HCT116 (cell line): Measurements from ENCODE around the gene PTGES2. TPM values are rescaled to one million over a fixed set of nuclear protein-coding genes. Genes with fewer than 3 reads are reported as not detected.

Source experiments
- ATAC-seq: fragments of 200-7000 bp; cut with Tn5 transposase; 2 replicates; pipeline ENCODE4 v1.9.1; 2020; ENCODE audit warnings: mild to moderate bottlenecking, moderate library complexity
- BruUV-seq: library from RNA; stranded (reverse); fragments of 400-500 nt; replicated peaks from 2 replicates; lab custom pipeline; 2021; lab: Mats Ljungman, UMichigan
- CTCF ChIA-PET: fragments of 300-600 bp; sonication (Branson Sonifier 250); formaldehyde crosslinking; loops from one replicate; lab custom pipeline; 2021; ENCODE audit warnings: antibody characterized with exemption; lab: Charles Lee
- POLR2A ChIA-PET: fragments of 300-600, 350-600 bp; sonication (Branson Sonifier 250); formaldehyde crosslinking; loops from one replicate; lab custom pipeline; 2021; ENCODE audit warnings: antibody characterized with exemption; lab: Charles Lee
- RAD21 ChIA-PET, 2 experiments: fragments of 300-600 bp; sonication (Branson Sonifier 250); formaldehyde crosslinking; loops; one replicate each; lab custom pipeline; 2023; ENCODE audit warnings: low total read pairs in 2 of 2; ENCODE audit not compliant: uncharacterized antibody in 2 of 2, unreplicated experiment in 2 of 2, low non-redundant PET in 1 of 2; lab: Charles Lee
- DNase-seq: peaks from one replicate; pipeline ENCODE4 v3.0.0-alpha.2; 2010; ENCODE audit warnings: low read depth, low spot score
- H2AFZ ChIP-seq: fragments of 200-600 bp; shearing (Covaris generic), sonication (generic); 2 replicates; pipeline ENCODE4 v1.6.1; 2017; ENCODE audit warnings: low read depth, mixed run types, mixed read lengths, antibody characterized with exemption, low read length; ENCODE audit not compliant: poor library complexity, severe bottlenecking
- H3K27ac ChIP-seq: 2 replicates; pipeline ENCODE4 v1.5.1; 2012; ENCODE audit warnings: low read depth, low read length
- H3K27me3 ChIP-seq: fragments of 200-600 bp; sonication (generic); 2 replicates; pipeline ENCODE4 v1.6.1; 2016; ENCODE audit warnings: mixed run types, low read length, mixed read lengths; ENCODE audit not compliant: insufficient read depth
- H3K36me3 ChIP-seq, 2 experiments: fragments of 200-500 bp in 1 of 2; fragments of 200-600 bp in 1 of 2; sonication (Bioruptor generic) in 1 of 2; sonication (generic) in 1 of 2; 2 replicates each; pipeline versions ENCODE4 v1.5.1 to v1.6.1; 2014 to 2016; ENCODE audit warnings: low read length in 2 of 2, inconsistent platforms in 1 of 2, mixed read lengths in 1 of 2, mixed run types in 1 of 2; ENCODE audit not compliant: insufficient read depth in 2 of 2, control insufficient read depth in 1 of 2
- H3K4me1 ChIP-seq, 2 experiments: fragments of 200-600 bp in 1 of 2; sonication (generic) in 1 of 2; 2 replicates each; pipeline versions ENCODE4 v1.5.1 to v1.6.1; 2012 to 2017; ENCODE audit warnings: low read length in 2 of 2, inconsistent platforms in 1 of 2, mild to moderate bottlenecking in 1 of 2, mixed read lengths in 1 of 2, mixed run types in 1 of 2, moderate library complexity in 1 of 2; ENCODE audit not compliant: insufficient read depth in 2 of 2, control insufficient read depth in 1 of 2
- H3K4me2 ChIP-seq: fragments of 200-600 bp; sonication (generic); 2 replicates; pipeline ENCODE4 v1.6.1; 2017; ENCODE audit warnings: mixed run types, low read length, mixed read lengths
- H3K4me3 ChIP-seq, 2 experiments: fragments of 200-600 bp in 1 of 2; sonication (generic) in 1 of 2; replicated peaks in 1 of 2; 2 replicates each; pipeline ENCODE4 v1.5.1; 2011 to 2016; ENCODE audit warnings: low read length in 2 of 2, control low read depth in 1 of 2, low read depth in 1 of 2, mild to moderate bottlenecking in 1 of 2, mixed read lengths in 1 of 2, mixed run types in 1 of 2
- H3K79me2 ChIP-seq: fragments of 200-600 bp; sonication (generic); 2 replicates; pipeline ENCODE4 v1.6.1; 2017; ENCODE audit warnings: mild to moderate bottlenecking, mixed run types, low read length, moderate library complexity, mixed read lengths; ENCODE audit not compliant: insufficient read depth
- H3K9ac ChIP-seq: fragments of 200-600 bp; sonication (generic); 2 replicates; pipeline ENCODE4 v1.6.1; 2016; ENCODE audit warnings: low read length, mixed read lengths
- H3K9me2 ChIP-seq: fragments of 200-600 bp; sonication (generic), shearing (Covaris generic); 2 replicates; pipeline ENCODE4 v1.6.1; 2017; ENCODE audit warnings: mixed run types, mild to moderate bottlenecking, moderate library complexity; ENCODE audit not compliant: insufficient read depth
- H3K9me3 ChIP-seq, 2 experiments: fragments of 200-500 bp in 1 of 2; fragments of 200-600 bp in 1 of 2; sonication (Bioruptor generic) in 1 of 2; sonication (generic) in 1 of 2; 2 replicates each; pipeline ENCODE4 v1.6.1; 2014 to 2017; ENCODE audit warnings: low read length in 2 of 2, mixed read lengths in 2 of 2, inconsistent platforms in 1 of 2, low read depth in 1 of 2, mild to moderate bottlenecking in 1 of 2, mixed run types in 1 of 2, moderate library complexity in 1 of 2; ENCODE audit not compliant: control insufficient read depth in 1 of 2, insufficient read depth in 1 of 2
- H4K20me1 ChIP-seq: fragments of 200-600 bp; sonication (generic), shearing (Covaris generic); 2 replicates; pipeline ENCODE4 v1.6.1; 2017; ENCODE audit warnings: mixed run types, mild to moderate bottlenecking, moderate library complexity; ENCODE audit not compliant: insufficient read depth
- ATF3 ChIP-seq: IDR thresholded peaks from 2 replicates; pipeline ENCODE4 v1.6.1; 2012
- CBX3 ChIP-seq: IDR thresholded peaks from 2 replicates; pipeline ENCODE4 v1.6.1; 2012; ENCODE audit warnings: low read depth
- CTCF ChIP-seq, 3 experiments: fragments of 200-600 bp in 1 of 3; sonication (generic) in 1 of 3; IDR thresholded peaks in 2 of 3; conservative IDR thresholded peaks in 1 of 3; 2 replicates each; pipeline ENCODE4 v1.5.1; 2012 to 2017; ENCODE audit warnings: low read depth in 2 of 3, low read length in 2 of 3, antibody characterized with exemption in 1 of 3, borderline replicate concordance in 1 of 3, control low read depth in 1 of 3, mild to moderate bottlenecking in 1 of 3, mixed read lengths in 1 of 3, mixed run types in 1 of 3, moderate library complexity in 1 of 3; ENCODE audit not compliant: insufficient read depth in 1 of 3
- EGR1 ChIP-seq: IDR thresholded peaks from 2 replicates; pipeline ENCODE4 v1.6.1; 2012; ENCODE audit warnings: low read depth
- EZH2 ChIP-seq: fragments of 200-600 bp; sonication (generic); IDR thresholded peaks from 2 replicates; pipeline ENCODE4 v1.6.1; 2017; ENCODE audit warnings: antibody characterized with exemption, mixed run types
- POLR2A ChIP-seq: IDR thresholded peaks from 2 replicates; pipeline ENCODE4 v1.7.0; 2011; ENCODE audit warnings: borderline replicate concordance; ENCODE audit not compliant: insufficient read depth, insufficient read length; ENCODE audit errors: extremely low read depth
- REST ChIP-seq: IDR thresholded peaks from 2 replicates; pipeline ENCODE4 v1.6.1; 2012; ENCODE audit warnings: low read depth
- SIN3A ChIP-seq: IDR thresholded peaks from 2 replicates; pipeline ENCODE4 v1.6.1; 2012; ENCODE audit warnings: low read depth
- SRF ChIP-seq: IDR thresholded peaks from 2 replicates; pipeline ENCODE4 v1.6.1; 2012; ENCODE audit warnings: low read depth
- TCF7L2 ChIP-seq: IDR thresholded peaks from 2 replicates; pipeline ENCODE4 v1.7.0; 2011; ENCODE audit warnings: borderline replicate concordance, inconsistent platforms; ENCODE audit not compliant: insufficient read depth, insufficient read length; ENCODE audit errors: extremely low read depth
- ZFX ChIP-seq: fragments of 450-650 bp; IDR thresholded peaks from 2 replicates; pipeline ENCODE4 v1.6.1; 2017
- intact Hi-C: fragments of 100-400 bp; cut with micrococcal nuclease; formaldehyde crosslinking; loops from 2 replicates; pipeline ENCODE4 v1.10.0; 2022
- total RNA-seq: library from RNA; stranded (reverse); gene quantifications from one replicate; pipeline ENCODE4 v1.2.1, GENCODE V29; 2021; ENCODE audit not compliant: unreplicated experiment

The PTGES2 gene
- total RNA-seq, 1 experiment from 2014 or later = 148 TPM

- Histone ChIP-seq H3K27me3 (no peaks in the 10 kb centered on the region), H2AFZ (no peak overlapping the region), H3K9me2 (no peaks in the 10 kb centered on the region), H3K9ac (no peak overlapping the region), H4K20me1 (0 out of 2 replicates have a peak, but pooled peaks cover 4% of the 10 kb centered on the region), H3K79me2 (peaks cover 76% of the 10 kb centered on the region), H3K36me3 (no peaks in the 10 kb centered on the region), H3K9me3 (no peaks in the 10 kb centered on the region)
- CTCF ChIA-PET = interaction anchor here (1.1 kb wide), 1 partner anchor 26 kb away, joined by 3 read pairs; no protein-coding TSS in a partner anchor
- DNase-seq = no peak
- BruUV-seq = no TSS peak
- intact Hi-C loops = no loop called here
- TF ChIP-seq EZH2 = no peak
- no peak for TF ChIP-seq SIN3A
- TF ChIP-seq CTCF (IDR thresholded peaks at IDR 0.05 in 2 of 3, conservative IDR thresholded peaks at IDR 0.05 in 1 of 3; ENCODE audit: borderline replicate concordance in 1 of 3, insufficient read depth in 1 of 3, low read depth in 2 of 3, low read length in 2 of 3) = no peak
- TF ChIP-seq ATF3 = no peak
- no peak for TF ChIP-seq ZFX
- no peak for TF ChIP-seq SRF
- TF ChIP-seq REST = no peak
- no peak for TF ChIP-seq EGR1
- TF ChIP-seq CBX3 = no peak
- no peak for TF ChIP-seq TCF7L2
- TF ChIP-seq POLR2A = no peak
- TF ChIP-seq, all 23 proteins: peak for 0
- ChIA-PET RAD21 (no interaction called here), POLR2A (interaction anchor here (0.6 to 1.0 kb wide), 2 partner anchors 9 to 68 kb away, joined by 3 to 4 read pairs; no protein-coding TSS in a partner anchor)
- Histone ChIP-seq H3K27ac (no peak overlapping the region), H3K4me3 (no peak overlapping the region), H3K4me2 (no peak overlapping the region), H3K4me1 (peaks cover 14 to 30% of the 10 kb centered on the region in 2 experiments)
- no peak for ATAC-seq
Measured at GRCh38 chr9:128091571-128091970, 36.0 kb downstream of the PTGES2 start.
